Measurements from ENCODE around the gene HS3ST3A1. TPM values are rescaled to one million over a fixed set of nuclear protein-coding genes. Genes with fewer than 3 reads are reported as not detected.

The HS3ST3A1 gene
- total and polyA plus RNA-seq, 5 donors = 2.2 to 21.1 (median 5.6) TPM

- no peak for ATAC-seq
- Histone ChIP-seq H3K4me1 (ENCODE audit: control insufficient read depth, insufficient read depth, low read length) (no peaks in the 10 kb centered on the region), H3K27ac (ENCODE audit: low read length) (no peak overlapping the region), H3K4me3 (ENCODE audit: low read length) (no peak overlapping the region), H3K9me3 (ENCODE audit: control insufficient read depth, low read length) (no peaks in the 10 kb centered on the region), H3K27me3 (ENCODE audit: control insufficient read depth, insufficient read depth) (no peaks in the 10 kb centered on the region)
- WGBS = 88% methylated on average over 6 of the region's 6 CpGs
- no peak for DNase-seq
- intact Hi-C loops (cut with DNase I) = no loop called here
Measured at GRCh38 chr17:13537871-13538643, 63.7 kb downstream of the HS3ST3A1 start.

GRCh38 chr17:13537167-13537731 lies 64.5 kb downstream of the HS3ST3A1 start:
- Histone ChIP-seq H3K9me3 (ENCODE audit: control insufficient read depth, low read length) (no peaks in the 10 kb centered on the region), H3K4me1 (ENCODE audit: control insufficient read depth, insufficient read depth, low read length) (no peaks in the 10 kb centered on the region), H3K4me3 (ENCODE audit: low read length) (no peak overlapping the region), H3K27ac (ENCODE audit: low read length) (no peak overlapping the region), H3K27me3 (ENCODE audit: control insufficient read depth, insufficient read depth) (no peaks in the 10 kb centered on the region)
- 69% methylated on average over 5 of the region's 5 CpGs for WGBS
- DNase-seq (no peak), ATAC-seq (no peak)
- intact Hi-C loops (cut with DNase I) = no loop called here

GRCh38 chr17:13534946-13535345 lies 66.8 kb downstream of the HS3ST3A1 start:
- H3K4me1 ChIP-seq (ENCODE audit: control insufficient read depth, insufficient read depth, low read length) = no peaks in the 10 kb centered on the region
- no peaks in the 10 kb centered on the region for H3K27me3 ChIP-seq (ENCODE audit: control insufficient read depth, insufficient read depth)
- DNase-seq (no peak), ATAC-seq (no peak)
- H3K4me3 ChIP-seq (ENCODE audit: low read length) = no peak overlapping the region
- intact Hi-C loops (cut with DNase I) = no loop called here
- no peaks in the 10 kb centered on the region for H3K9me3 ChIP-seq (ENCODE audit: control insufficient read depth, low read length)
- WGBS = 95% methylated on average over 1 of the region's 1 CpG
- no peak overlapping the region for H3K27ac ChIP-seq (ENCODE audit: low read length)

GRCh38 chr17:13531721-13532120 lies 70.0 kb downstream of the HS3ST3A1 start:
- Histone ChIP-seq H3K4me3 (ENCODE audit: low read length) (no peak overlapping the region), H3K4me1 (ENCODE audit: control insufficient read depth, insufficient read depth, low read length) (no peaks in the 10 kb centered on the region), H3K27me3 (ENCODE audit: control insufficient read depth, insufficient read depth) (no peaks in the 10 kb centered on the region), H3K27ac (ENCODE audit: low read length) (no peak overlapping the region), H3K9me3 (ENCODE audit: control insufficient read depth, low read length) (no peaks in the 10 kb centered on the region)
- no peak for DNase-seq
- ATAC-seq = no peak
- intact Hi-C loops (cut with DNase I) = no loop called here
- WGBS = 76% methylated on average over 2 of the region's 2 CpGs

- 69% methylated on average over 3 of the region's 3 CpGs for WGBS
- Histone ChIP-seq H3K4me1 (ENCODE audit: control insufficient read depth, insufficient read depth, low read length) (peaks cover 2% of the 10 kb centered on the region), H3K27me3 (ENCODE audit: control insufficient read depth, insufficient read depth) (no peaks in the 10 kb centered on the region), H3K9me3 (ENCODE audit: control insufficient read depth, low read length) (no peaks in the 10 kb centered on the region), H3K27ac (ENCODE audit: low read length) (no peak overlapping the region), H3K4me3 (ENCODE audit: low read length) (no peak overlapping the region)
- DNase-seq = no peak
- no peak for ATAC-seq
- intact Hi-C loops (cut with DNase I) = no loop called here
Measured at GRCh38 chr17:13525876-13526275, 75.9 kb downstream of the HS3ST3A1 start.

- Histone ChIP-seq H3K4me3 (ENCODE audit: low read length) (no peak overlapping the region), H3K27me3 (ENCODE audit: control insufficient read depth, insufficient read depth) (no peaks in the 10 kb centered on the region), H3K27ac (ENCODE audit: low read length) (no peak overlapping the region), H3K9me3 (ENCODE audit: control insufficient read depth, low read length) (no peaks in the 10 kb centered on the region), H3K4me1 (ENCODE audit: control insufficient read depth, insufficient read depth, low read length) (peaks cover 3% of the 10 kb centered on the region)
- DNase-seq = no peak
- intact Hi-C loops (cut with DNase I) = no loop called here
- 78% methylated on average over 5 of the region's 5 CpGs for WGBS
- no peak for ATAC-seq
Measured at GRCh38 chr17:13523164-13523563, 78.6 kb downstream of the HS3ST3A1 start.

GRCh38 chr17:13522749-13523148 lies 79.0 kb downstream of the HS3ST3A1 start:
- no peak overlapping the region for H3K4me3 ChIP-seq (ENCODE audit: low read length)
- WGBS = 87% methylated on average over 1 of the region's 1 CpG
- H3K4me1 ChIP-seq (ENCODE audit: control insufficient read depth, insufficient read depth, low read length) = peaks cover 3% of the 10 kb centered on the region
- intact Hi-C loops (cut with DNase I) = no loop called here
- no peak for ATAC-seq
- H3K27ac ChIP-seq (ENCODE audit: low read length) = no peak overlapping the region
- no peaks in the 10 kb centered on the region for H3K9me3 ChIP-seq (ENCODE audit: control insufficient read depth, low read length)
- no peaks in the 10 kb centered on the region for H3K27me3 ChIP-seq (ENCODE audit: control insufficient read depth, insufficient read depth)
- DNase-seq = no peak

- no peak overlapping the region for H3K27ac ChIP-seq (ENCODE audit: low read length)
- WGBS = 69% methylated on average over 4 of the region's 4 CpGs
- no peak overlapping the region for H3K4me3 ChIP-seq (ENCODE audit: low read length)
- H3K4me1 ChIP-seq (ENCODE audit: control insufficient read depth, insufficient read depth, low read length) = peaks cover 3% of the 10 kb centered on the region
- H3K9me3 ChIP-seq (ENCODE audit: control insufficient read depth, low read length) = no peaks in the 10 kb centered on the region
- no peaks in the 10 kb centered on the region for H3K27me3 ChIP-seq (ENCODE audit: control insufficient read depth, insufficient read depth)
- DNase-seq = no peak
- intact Hi-C loops (cut with DNase I) = no loop called here
- ATAC-seq = no peak
Measured at GRCh38 chr17:13521784-13522183, 79.9 kb downstream of the HS3ST3A1 start.

- 83% methylated on average over 6 of the region's 6 CpGs for WGBS
- Histone ChIP-seq H3K27ac (ENCODE audit: low read length) (no peak overlapping the region), H3K4me1 (ENCODE audit: control insufficient read depth, insufficient read depth, low read length) (peaks cover 3% of the 10 kb centered on the region), H3K9me3 (ENCODE audit: control insufficient read depth, low read length) (no peaks in the 10 kb centered on the region), H3K27me3 (ENCODE audit: control insufficient read depth, insufficient read depth) (no peaks in the 10 kb centered on the region), H3K4me3 (ENCODE audit: low read length) (no peak overlapping the region)
- intact Hi-C loops (cut with DNase I) = no loop called here
- DNase-seq (no peak), ATAC-seq (no peak)
Measured at GRCh38 chr17:13520899-13521572, 80.7 kb downstream of the HS3ST3A1 start.

- H3K4me1 ChIP-seq (ENCODE audit: control insufficient read depth, insufficient read depth, low read length) = peaks cover 3% of the 10 kb centered on the region
- WGBS = 74% methylated on average over 2 of the region's 2 CpGs
- ATAC-seq (no peak), DNase-seq (no peak)
- no peak overlapping the region for H3K27ac ChIP-seq (ENCODE audit: low read length)
- intact Hi-C loops (cut with DNase I) = no loop called here
- H3K9me3 ChIP-seq (ENCODE audit: control insufficient read depth, low read length) = no peaks in the 10 kb centered on the region
- H3K27me3 ChIP-seq (ENCODE audit: control insufficient read depth, insufficient read depth) = no peaks in the 10 kb centered on the region
- H3K4me3 ChIP-seq (ENCODE audit: low read length) = no peak overlapping the region
Measured at GRCh38 chr17:13518261-13519000, 83.3 kb downstream of the HS3ST3A1 start.

GRCh38 chr17:13513039-13513405 lies 88.7 kb downstream of the HS3ST3A1 start:
- WGBS = 49% methylated on average over 8 of the region's 8 CpGs
- Histone ChIP-seq H3K9me3 (ENCODE audit: control insufficient read depth, low read length) (no peaks in the 10 kb centered on the region), H3K4me1 (ENCODE audit: control insufficient read depth, insufficient read depth, low read length) (no peaks in the 10 kb centered on the region), H3K27ac (ENCODE audit: low read length) (no peak overlapping the region), H3K4me3 (ENCODE audit: low read length) (no peak overlapping the region), H3K27me3 (ENCODE audit: control insufficient read depth, insufficient read depth) (no peaks in the 10 kb centered on the region)
- DNase-seq = no peak
- intact Hi-C loops (cut with DNase I) = no loop called here
- no peak for ATAC-seq
